T-helper 17 cell (primary cell): Measurements from ENCODE around the gene RPIA. TPM values are rescaled to one million over a fixed set of nuclear protein-coding genes. Genes with fewer than 3 reads are reported as not detected.

Experiments used
- ATAC-seq: fragments of 150-1000 bp; cut with Tn5 transposase; 2 replicates; pipeline ENCODE4 v1.10.0; 2021; ENCODE audit warnings: mild to moderate bottlenecking, moderate library complexity
- DNase-seq, 3 donors: peaks; one replicate each; pipeline versions ENCODE4 v3.0.0 to v3.0.0-alpha.2; 2020 to 2021
- H3K9me3 ChIP-seq: one replicate; pipeline ENCODE4 v1.7.0; 2013; ENCODE audit warnings: low read length, mild to moderate bottlenecking; ENCODE audit not compliant: control insufficient read depth, poor library complexity, severe bottlenecking
- H3K27ac Mint-ChIP-seq: one replicate; pipeline ENCODE4 v1.8.0; 2022; ENCODE audit warnings: mild to moderate bottlenecking, moderate library complexity, mixed read lengths
- H3K27me3 Mint-ChIP-seq: one replicate; pipeline ENCODE4 v1.8.0; 2022; ENCODE audit warnings: mixed read lengths
- H3K36me3 Mint-ChIP-seq: one replicate; pipeline ENCODE4 v1.8.0; 2022; ENCODE audit warnings: low read depth, mixed read lengths
- H3K4me1 Mint-ChIP-seq: one replicate; pipeline ENCODE4 v1.8.0; 2022; ENCODE audit warnings: mild to moderate bottlenecking, mixed read lengths
- H3K4me3 Mint-ChIP-seq: one replicate; pipeline ENCODE4 v1.8.0; 2022; ENCODE audit warnings: mild to moderate bottlenecking, moderate library complexity, mixed read lengths
- total RNA-seq, 4 donors: library from RNA in 2 of 4; stranded (reverse) in 2 of 4; gene quantifications; one replicate each; pipeline ENCODE4 v1.2.3 and lab custom pipeline; 2022 to 2026

Gene RPIA
- total RNA-seq, 2 donors from 2014 or later: 15.8 to 26.4 TPM

- Mint-ChIP-seq H3K36me3 (no peaks in the 10 kb centered on the region), H3K27me3 (no peaks in the 10 kb centered on the region), H3K4me1 (peaks cover 16% of the 10 kb centered on the region), H3K27ac (peak overlapping the region; percentile 2), H3K4me3 (no peak overlapping the region)
- no peak for ATAC-seq
- H3K9me3 ChIP-seq: no peaks in the 10 kb centered on the region
- DNase-seq: no peak
Measured at GRCh38 chr2:88724643-88725332, 33.3 kb downstream of the RPIA start.

GRCh38 chr2:88729061-88729745, 37.7 kb downstream of the RPIA start:
- no peaks in the 10 kb centered on the region for H3K9me3 ChIP-seq
- Mint-ChIP-seq H3K36me3 (peaks cover 3% of the 10 kb centered on the region), H3K4me3 (no peak overlapping the region), H3K4me1 (peaks cover 13% of the 10 kb centered on the region), H3K27me3 (no peaks in the 10 kb centered on the region), H3K27ac (no peak overlapping the region)
- no peak for ATAC-seq
- DNase-seq: no peak

- peaks cover 4% of the 10 kb centered on the region for H3K4me1 Mint-ChIP-seq
- H3K9me3 ChIP-seq: no peaks in the 10 kb centered on the region
- no peak overlapping the region for H3K4me3 Mint-ChIP-seq
- DNase-seq (no peak), ATAC-seq (no peak)
- peak overlapping the region; percentile 59 for H3K27ac Mint-ChIP-seq
- H3K27me3 Mint-ChIP-seq: no peaks in the 10 kb centered on the region
- H3K36me3 Mint-ChIP-seq: peaks cover 3% of the 10 kb centered on the region
Measured at GRCh38 chr2:88733155-88733902, 41.9 kb downstream of the RPIA start.

DNA sequence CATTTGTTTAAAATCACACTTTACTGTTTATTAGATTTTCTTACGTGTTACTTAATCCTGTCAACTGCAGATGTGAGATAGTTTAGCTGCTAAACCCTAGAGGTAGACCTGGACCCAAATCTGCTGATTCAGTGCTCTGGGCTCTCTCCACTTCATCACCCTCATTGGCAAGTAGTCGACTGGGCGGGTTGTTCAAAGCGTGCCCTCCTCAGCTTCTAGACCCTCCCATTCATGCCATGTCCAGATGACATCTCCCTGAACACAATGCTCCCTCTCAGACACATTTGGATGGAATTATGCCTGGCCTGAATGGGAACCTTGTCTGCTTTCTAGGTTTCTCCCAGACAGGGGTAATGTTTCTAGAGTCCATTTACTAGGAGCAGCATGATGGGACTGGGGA, 43.7 kb downstream of the RPIA start:
- no peaks in the 10 kb centered on the region for H3K27me3 Mint-ChIP-seq
- no peak for DNase-seq
- no peak for ATAC-seq
- H3K4me3 Mint-ChIP-seq: no peak overlapping the region
- peaks cover 6% of the 10 kb centered on the region for H3K4me1 Mint-ChIP-seq
- peak overlapping the region; percentile 6 for H3K27ac Mint-ChIP-seq
- H3K36me3 Mint-ChIP-seq: peaks cover 3% of the 10 kb centered on the region
- H3K9me3 ChIP-seq: no peaks in the 10 kb centered on the region

GRCh38 chr2:88735853-88736252, 44.4 kb downstream of the RPIA start:
- DNase-seq (no peak), ATAC-seq (no peak)
- Mint-ChIP-seq H3K4me3 (no peak overlapping the region), H3K27me3 (no peaks in the 10 kb centered on the region), H3K4me1 (peaks cover 6% of the 10 kb centered on the region), H3K27ac (no peak overlapping the region), H3K36me3 (peaks cover 3% of the 10 kb centered on the region)
- H3K9me3 ChIP-seq: no peaks in the 10 kb centered on the region

DNA sequence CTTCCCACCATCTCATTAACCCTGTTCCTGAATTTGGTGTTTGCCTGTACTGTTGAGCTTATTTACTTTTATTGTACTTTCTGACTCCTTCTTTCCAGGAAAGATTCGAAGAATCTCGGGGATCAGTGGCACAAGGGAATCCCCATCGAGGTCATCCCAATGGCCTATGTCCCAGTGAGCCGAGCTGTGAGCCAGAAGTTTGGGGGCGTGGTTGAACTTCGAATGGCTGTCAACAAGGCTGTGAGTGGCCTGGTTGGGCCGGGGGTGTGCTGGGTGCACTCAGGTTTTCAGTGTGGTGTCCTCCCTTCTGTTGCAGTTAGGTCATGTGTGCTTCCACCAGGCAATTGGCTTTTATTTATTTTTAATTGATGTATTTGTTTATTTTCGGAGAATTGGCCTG, 45.0 kb downstream of the RPIA start:
- no peak for DNase-seq

GRCh38 chr2:88737385-88737784, 45.9 kb downstream of the RPIA start:
- Mint-ChIP-seq H3K4me3 (no peak overlapping the region), H3K27ac (peak overlapping the region; percentile 54), H3K27me3 (no peaks in the 10 kb centered on the region), H3K4me1 (peaks cover 12% of the 10 kb centered on the region), H3K36me3 (peaks cover 9% of the 10 kb centered on the region)
- DNase-seq (no peak), ATAC-seq (no peak)
- no peaks in the 10 kb centered on the region for H3K9me3 ChIP-seq

More for the DNA sequence above, 45.0 kb downstream of the RPIA start:
- Mint-ChIP-seq H3K4me1 (peaks cover 8% of the 10 kb centered on the region), H3K36me3 (peaks cover 6% of the 10 kb centered on the region), H3K4me3 (no peak overlapping the region), H3K27ac (no peak overlapping the region), H3K27me3 (no peaks in the 10 kb centered on the region)
- H3K9me3 ChIP-seq: no peaks in the 10 kb centered on the region
- ATAC-seq: no peak

- H3K4me1 Mint-ChIP-seq: peaks cover 8% of the 10 kb centered on the region
- no peak for ATAC-seq
- H3K27me3 Mint-ChIP-seq: no peaks in the 10 kb centered on the region
- no peak for DNase-seq
- H3K27ac Mint-ChIP-seq: peak overlapping the region; percentile 14
- peaks cover 7% of the 10 kb centered on the region for H3K36me3 Mint-ChIP-seq
- no peak overlapping the region for H3K4me3 Mint-ChIP-seq
- no peaks in the 10 kb centered on the region for H3K9me3 ChIP-seq
Measured at GRCh38 chr2:88738271-88738670, 46.8 kb downstream of the RPIA start.

GRCh38 chr2:88739985-88740600, 48.6 kb downstream of the RPIA start:
- no peak overlapping the region for H3K27ac Mint-ChIP-seq
- DNase-seq (peak; percentile 30 to 65 (median 39)), ATAC-seq (peak; percentile 88)
- no peak overlapping the region for H3K4me3 Mint-ChIP-seq
- peaks cover 15% of the 10 kb centered on the region for H3K36me3 Mint-ChIP-seq
- no peaks in the 10 kb centered on the region for H3K27me3 Mint-ChIP-seq
- no peaks in the 10 kb centered on the region for H3K9me3 ChIP-seq
- H3K4me1 Mint-ChIP-seq: peaks cover 8% of the 10 kb centered on the region

DNA sequence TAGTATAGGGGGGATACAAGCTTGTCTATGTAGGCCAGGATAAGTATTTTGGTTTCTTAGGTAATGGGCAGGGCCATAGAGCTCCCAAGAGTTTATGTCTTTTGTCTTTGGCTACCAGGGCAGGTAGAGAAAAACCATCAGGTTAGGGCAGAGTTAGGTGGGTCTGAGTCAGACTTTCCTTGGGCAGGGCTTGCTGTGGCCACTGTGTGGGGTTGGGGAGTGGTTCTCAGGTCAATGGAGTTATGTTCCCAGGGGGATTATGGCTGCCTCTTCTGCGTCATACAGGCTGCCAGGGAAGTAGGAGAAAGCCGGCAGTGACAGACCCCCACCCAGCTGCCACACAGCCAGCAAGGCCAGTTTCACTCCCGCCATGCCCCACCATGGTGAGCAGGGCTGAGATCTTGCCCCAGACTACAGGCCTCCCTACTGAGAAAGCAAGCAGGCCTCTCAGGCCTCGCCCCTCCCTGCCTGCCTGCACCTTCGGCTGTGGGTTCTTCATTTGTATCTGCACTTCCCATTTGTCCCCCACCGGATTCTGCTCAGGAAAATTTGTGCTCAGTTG, 55.5 kb downstream of the RPIA start:
- Mint-ChIP-seq H3K4me3 (no peak overlapping the region), H3K4me1 (peaks cover 7% of the 10 kb centered on the region), H3K36me3 (peaks cover 29% of the 10 kb centered on the region), H3K27me3 (no peaks in the 10 kb centered on the region), H3K27ac (no peak overlapping the region)
- DNase-seq: no peak
- no peaks in the 10 kb centered on the region for H3K9me3 ChIP-seq
- ATAC-seq: no peak

DNA sequence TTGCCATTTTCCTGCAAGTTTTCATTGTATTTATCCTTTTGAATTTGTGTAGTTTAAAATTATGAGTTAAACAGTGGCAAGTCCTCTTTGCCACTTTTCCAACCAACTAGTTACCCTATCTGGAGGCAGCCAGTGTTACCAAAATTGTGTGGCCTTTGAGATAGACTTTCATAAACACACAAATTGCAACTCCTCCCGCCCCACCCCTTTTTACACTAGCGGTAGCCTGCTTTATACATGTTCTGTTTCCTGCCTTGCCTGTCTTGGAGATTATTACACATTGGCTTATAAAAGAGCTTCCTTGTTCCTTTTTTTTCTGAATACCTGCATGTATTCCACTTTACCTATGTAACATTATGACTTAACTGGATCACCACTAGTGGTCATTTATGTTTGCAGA, 56.5 kb downstream of the RPIA start:
- peaks cover 9% of the 10 kb centered on the region for H3K4me1 Mint-ChIP-seq
- no peaks in the 10 kb centered on the region for H3K27me3 Mint-ChIP-seq
- no peaks in the 10 kb centered on the region for H3K9me3 ChIP-seq
- no peak for ATAC-seq
- DNase-seq: no peak
- peaks cover 33% of the 10 kb centered on the region for H3K36me3 Mint-ChIP-seq
- H3K27ac Mint-ChIP-seq: no peak overlapping the region
- H3K4me3 Mint-ChIP-seq: no peak overlapping the region

- Mint-ChIP-seq H3K4me3 (peak overlapping the region; percentile 70), H3K36me3 (peaks cover 18% of the 10 kb centered on the region), H3K27me3 (no peaks in the 10 kb centered on the region), H3K27ac (peak overlapping the region; percentile 86), H3K4me1 (peaks cover 17% of the 10 kb centered on the region)
- ATAC-seq (no peak), DNase-seq (no peak)
- no peaks in the 10 kb centered on the region for H3K9me3 ChIP-seq
Measured at GRCh38 chr2:88751768-88752167, 60.3 kb downstream of the RPIA start.
